Activated T-cell treated with anti-CD3 and anti-CD28 coated beads, Interleukin-2, amount 50 U/mL, for 72 hours (primary cell): ENCODE results near the gene ZDHHC11B. TPM values are rescaled to one million over a fixed set of nuclear protein-coding genes. Genes with fewer than 3 reads are reported as not detected.
A peak's percentile ranks its signal among the peaks of the same experiment; 100 is the strongest.
"Not testable (repeated sequence)": the region's sequence is repeated elsewhere in the genome, so short reads cannot be mapped to it uniquely, and the experiment has no call there.

Source experiments
- ATAC-seq, 2 donors: fragments of 150-1000 bp; cut with Tn5 transposase; replicated peaks in 1 of 2; 2 replicates each; pipeline ENCODE4 v1.10.0; 2021; ENCODE audit warnings: moderate library complexity in 2 of 2, mild to moderate bottlenecking in 1 of 2
- DNase-seq, 2 donors: peaks; one replicate each; pipeline ENCODE4 v3.0.0; 2021 to 2022; ENCODE audit warnings: mixed read lengths in 1 of 2
- H3K27ac Mint-ChIP-seq: one replicate; pipeline ENCODE4 v1.8.0; 2022; ENCODE audit warnings: mild to moderate bottlenecking, moderate library complexity, mixed read lengths
- H3K27me3 Mint-ChIP-seq: one replicate; pipeline ENCODE4 v1.8.0; 2022; ENCODE audit warnings: low read depth, mixed read lengths
- H3K36me3 Mint-ChIP-seq, 2 donors: one replicate each; pipeline ENCODE4 v1.8.0; 2022; ENCODE audit warnings: mixed read lengths in 2 of 2, mild to moderate bottlenecking in 1 of 2; ENCODE audit not compliant: insufficient read depth in 2 of 2
- H3K4me1 Mint-ChIP-seq: one replicate; pipeline ENCODE4 v1.8.0; 2022; ENCODE audit warnings: low read depth, mixed read lengths
- H3K4me3 Mint-ChIP-seq, 2 donors: one replicate each; pipeline ENCODE4 v1.8.0; 2022; ENCODE audit warnings: mild to moderate bottlenecking in 2 of 2, mixed read lengths in 2 of 2, moderate library complexity in 2 of 2
- H3K9me3 Mint-ChIP-seq, 2 donors: one replicate each; pipeline ENCODE4 v1.8.0; 2022; ENCODE audit warnings: mixed read lengths in 2 of 2
- total RNA-seq, 2 donors: library from RNA; stranded (reverse); gene quantifications; one replicate each; pipeline ENCODE4 v1.2.3, GENCODE V29; 2022

ZDHHC11B gene
- total RNA-seq, 2 donors from 2014 or later = 0.24 TPM; not detected in 1

DNA sequence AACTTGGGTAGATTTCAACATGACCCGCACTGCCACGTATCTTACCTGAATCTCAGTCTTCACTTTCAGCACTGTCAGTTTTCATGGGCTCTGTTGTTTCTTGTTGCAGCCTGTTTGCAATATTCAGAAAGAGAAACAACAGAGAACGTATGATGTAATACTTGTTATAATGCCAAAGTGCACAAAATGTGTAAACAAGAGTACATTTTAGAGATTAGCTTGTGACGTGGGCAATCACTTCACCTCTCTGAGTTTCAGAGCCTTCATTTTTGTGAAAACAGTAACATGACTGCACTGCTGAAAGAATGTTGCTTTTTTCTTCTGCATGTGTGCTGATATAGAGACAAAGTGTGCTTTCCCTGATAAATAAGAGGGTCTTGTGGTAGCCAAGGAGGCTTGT is 16.5 kb upstream of the ZDHHC11B start:
- ATAC-seq, H3K9me3 Mint-ChIP-seq, DNase-seq, H3K4me3 Mint-ChIP-seq, H3K27ac Mint-ChIP-seq, H3K4me1 Mint-ChIP-seq: not testable (repeated sequence)
- H3K27me3 Mint-ChIP-seq = peaks cover 13% of the 10 kb centered on the region
- H3K36me3 Mint-ChIP-seq = peaks cover 6 to 11% of the 10 kb centered on the region in 2 donors

GRCh38 chr5:798505-799138 is 14.1 kb upstream of the ZDHHC11B start:
- not testable (repeated sequence) for DNase-seq, H3K4me1 Mint-ChIP-seq, H3K9me3 Mint-ChIP-seq, H3K27ac Mint-ChIP-seq, H3K4me3 Mint-ChIP-seq, H3K27me3 Mint-ChIP-seq
- peaks cover 4 to 11% of the 10 kb centered on the region in 2 donors for H3K36me3 Mint-ChIP-seq
- peak in 1 of 2 donors; percentile 67 for ATAC-seq

- not testable (repeated sequence) for ATAC-seq, H3K4me3 Mint-ChIP-seq, H3K9me3 Mint-ChIP-seq, H3K27me3 Mint-ChIP-seq, H3K4me1 Mint-ChIP-seq, DNase-seq, H3K27ac Mint-ChIP-seq
- H3K36me3 Mint-ChIP-seq = peaks cover 5 to 13% of the 10 kb centered on the region in 2 donors
These were observed 13.5 kb upstream of the ZDHHC11B start for GRCh38 chr5:797986-798385.

DNA sequence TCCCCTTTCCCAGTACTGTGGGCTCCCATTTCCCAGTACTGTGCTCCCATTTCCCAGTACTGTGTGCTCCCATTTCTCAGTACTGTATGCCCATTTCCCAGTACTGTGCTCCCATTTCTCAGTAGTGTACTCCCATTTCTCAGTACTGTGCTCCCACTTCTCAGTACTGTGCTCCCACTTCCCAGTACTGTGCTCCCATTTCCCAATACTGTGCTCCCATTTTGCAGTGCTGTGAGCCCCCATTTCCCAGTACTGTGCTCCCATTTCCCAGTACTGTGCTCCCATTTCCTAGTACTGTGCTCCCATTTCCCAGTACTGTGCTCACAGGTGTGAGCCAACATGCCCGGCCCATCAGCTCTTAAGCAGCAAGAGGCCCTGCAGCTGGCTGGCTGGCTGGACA is 11.3 kb upstream of the ZDHHC11B start:
- not testable (repeated sequence) for H3K36me3 Mint-ChIP-seq, ATAC-seq, H3K27me3 Mint-ChIP-seq, DNase-seq, H3K27ac Mint-ChIP-seq, H3K4me1 Mint-ChIP-seq, H3K9me3 Mint-ChIP-seq, H3K4me3 Mint-ChIP-seq

DNA sequence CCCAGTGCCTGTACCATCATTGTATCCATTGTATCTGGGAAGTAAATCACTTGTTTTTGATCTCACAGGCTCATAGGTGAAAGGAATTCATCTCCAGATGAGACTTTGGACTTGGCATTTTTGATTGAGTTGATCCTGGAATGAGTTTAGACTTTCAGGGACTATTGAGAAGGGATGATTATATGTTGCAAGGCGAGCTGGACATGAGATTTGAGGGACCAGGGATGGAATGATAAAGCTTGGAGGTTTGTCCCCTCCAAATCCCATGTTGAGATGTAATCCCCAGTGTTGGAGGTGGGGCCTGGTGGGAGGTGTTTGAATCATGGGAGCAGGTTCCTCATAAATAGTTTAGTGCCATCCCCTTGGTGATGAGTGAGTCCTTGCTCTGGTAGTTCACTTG is 10.4 kb upstream of the ZDHHC11B start:
- not testable (repeated sequence) for ATAC-seq, H3K4me3 Mint-ChIP-seq, H3K36me3 Mint-ChIP-seq, H3K27ac Mint-ChIP-seq, H3K4me1 Mint-ChIP-seq, H3K27me3 Mint-ChIP-seq, DNase-seq
- H3K9me3 Mint-ChIP-seq = peaks cover 2 to 14% of the 10 kb centered on the region in 2 donors

GRCh38 chr5:788703-789102 is 4.2 kb upstream of the ZDHHC11B start:
- H3K36me3 Mint-ChIP-seq, H3K4me1 Mint-ChIP-seq, H3K4me3 Mint-ChIP-seq, ATAC-seq, DNase-seq, H3K27ac Mint-ChIP-seq: not testable (repeated sequence)
- Mint-ChIP-seq H3K27me3 (peaks cover 21% of the 10 kb centered on the region), H3K9me3 (peaks cover 0 to 15% of the 10 kb centered on the region in 2 donors)

GRCh38 chr5:787857-788233 is 3.3 kb upstream of the ZDHHC11B start:
- H3K36me3 Mint-ChIP-seq, H3K27ac Mint-ChIP-seq, ATAC-seq, H3K9me3 Mint-ChIP-seq, H3K4me3 Mint-ChIP-seq, DNase-seq, H3K4me1 Mint-ChIP-seq: not testable (repeated sequence)
- H3K27me3 Mint-ChIP-seq = peaks cover 21% of the 10 kb centered on the region

GRCh38 chr5:787224-787856 is 2.8 kb upstream of the ZDHHC11B start:
- not testable (repeated sequence) for H3K27ac Mint-ChIP-seq, H3K4me3 Mint-ChIP-seq, ATAC-seq, H3K36me3 Mint-ChIP-seq, DNase-seq, H3K9me3 Mint-ChIP-seq, H3K4me1 Mint-ChIP-seq
- peaks cover 21% of the 10 kb centered on the region for H3K27me3 Mint-ChIP-seq

DNA sequence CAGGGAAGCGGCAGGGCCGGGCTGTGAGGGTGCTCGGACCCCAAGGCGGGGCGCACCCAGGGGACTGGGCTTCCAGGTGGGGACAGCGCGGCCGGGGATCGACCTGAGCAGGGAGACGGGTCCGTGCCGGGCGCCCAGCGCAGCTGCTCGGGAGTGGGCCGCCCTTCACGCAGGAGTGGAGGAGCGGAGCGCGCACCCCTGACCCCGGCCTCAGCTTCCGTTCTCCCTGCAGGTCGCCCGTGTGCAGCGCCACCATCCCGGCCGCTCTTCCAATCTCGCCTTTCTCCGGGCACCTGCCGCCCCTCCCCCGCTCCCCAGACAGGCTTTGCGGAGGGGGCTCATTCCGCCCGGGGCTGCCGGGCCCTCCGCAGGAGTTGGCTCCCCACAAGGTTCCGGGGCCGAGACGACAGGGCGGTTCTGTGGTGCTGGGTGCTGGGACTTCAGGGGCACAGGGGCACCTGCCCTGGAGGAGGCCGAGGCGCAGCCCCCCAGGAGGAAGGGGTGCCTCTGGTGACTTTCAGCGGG is 714 bp upstream of the ZDHHC11B start:
- ATAC-seq = peak; percentile 43 to 51
- Mint-ChIP-seq H3K4me3 (peak overlapping the region; percentile 44 to 80), H3K27me3 (peaks cover 21% of the 10 kb centered on the region)
- DNase-seq, H3K9me3 Mint-ChIP-seq, H3K27ac Mint-ChIP-seq, H3K36me3 Mint-ChIP-seq, H3K4me1 Mint-ChIP-seq: not testable (repeated sequence)

GRCh38 chr5:783881-784427 is 575 bp downstream of the ZDHHC11B start:
- peaks cover 12% of the 10 kb centered on the region for H3K27me3 Mint-ChIP-seq
- not testable (repeated sequence) for H3K27ac Mint-ChIP-seq, H3K9me3 Mint-ChIP-seq

DNA sequence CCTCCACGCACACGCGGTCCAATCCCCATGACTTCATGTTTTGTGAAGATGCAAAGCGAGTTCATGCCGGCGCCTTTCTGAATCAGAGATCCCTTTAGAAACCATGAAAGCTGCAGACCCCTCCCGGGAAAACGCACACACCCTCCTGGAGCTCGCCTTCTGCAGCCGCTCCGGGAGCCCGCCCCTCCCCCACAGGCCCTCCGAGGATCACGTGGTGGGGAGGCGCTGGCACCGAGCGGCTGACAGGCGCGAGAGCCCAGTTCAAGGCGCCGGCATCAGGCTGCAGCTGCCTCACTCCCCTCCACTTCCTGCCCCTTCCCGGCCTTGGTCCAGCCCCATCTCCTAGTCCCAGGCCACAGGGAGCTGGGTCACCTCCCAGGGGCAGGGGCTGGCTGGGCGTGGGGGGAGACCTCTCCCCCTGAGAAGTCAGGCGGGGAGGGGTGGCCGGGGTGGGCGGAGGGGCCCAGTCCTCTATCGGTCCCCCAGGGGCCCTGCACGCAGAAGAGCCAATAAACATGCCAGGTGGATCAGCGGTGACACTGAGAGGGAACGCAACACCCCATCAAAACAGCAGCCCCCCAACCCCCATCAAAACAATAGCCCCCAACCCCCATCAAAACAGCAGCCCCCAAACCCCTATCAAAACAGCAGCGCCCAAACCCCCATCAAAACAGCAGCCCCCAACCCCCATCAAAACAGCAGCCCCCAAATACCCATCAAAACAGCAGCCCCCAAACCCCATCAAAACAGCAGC is 1.3 kb downstream of the ZDHHC11B start:
- not testable (repeated sequence) for H3K36me3 Mint-ChIP-seq, H3K4me1 Mint-ChIP-seq, H3K27ac Mint-ChIP-seq, DNase-seq, H3K9me3 Mint-ChIP-seq, H3K27me3 Mint-ChIP-seq
- H3K4me3 Mint-ChIP-seq = peak overlapping the region; percentile 67 to 77
- peak in 1 of 2 donors; percentile 42 for ATAC-seq

More at GRCh38 chr5:783881-784427, 575 bp downstream of the ZDHHC11B start:
- not testable (repeated sequence) for H3K4me1 Mint-ChIP-seq, DNase-seq, H3K36me3 Mint-ChIP-seq
- ATAC-seq = peak; percentile 11 to 22
- peak overlapping the region; percentile 67 to 77 for H3K4me3 Mint-ChIP-seq

GRCh38 chr5:782356-782755 is 2.2 kb downstream of the ZDHHC11B start:
- not testable (repeated sequence) for H3K9me3 Mint-ChIP-seq, H3K4me1 Mint-ChIP-seq, H3K27me3 Mint-ChIP-seq, H3K27ac Mint-ChIP-seq, ATAC-seq, H3K36me3 Mint-ChIP-seq, H3K4me3 Mint-ChIP-seq, DNase-seq

DNA sequence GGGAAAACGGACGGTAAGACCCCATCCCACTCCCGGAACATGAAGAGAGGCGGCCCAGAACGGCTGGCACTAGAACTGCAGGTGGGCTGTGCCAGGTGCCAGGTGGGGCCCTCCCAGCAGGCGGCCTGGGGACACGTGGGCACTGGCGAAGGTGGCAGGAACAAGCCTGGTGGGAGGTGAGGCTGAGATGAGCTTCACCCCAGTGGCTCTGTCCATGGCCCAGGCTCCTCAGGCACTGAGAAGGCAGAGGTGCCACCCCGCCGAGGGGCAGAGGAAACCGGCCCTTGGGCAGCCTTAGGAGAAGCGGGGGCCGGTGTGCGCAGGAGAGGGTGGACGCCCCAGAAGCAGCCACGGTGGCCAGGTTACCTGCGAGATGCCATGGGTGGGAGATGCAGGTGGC is 4.0 kb downstream of the ZDHHC11B start:
- H3K4me1 Mint-ChIP-seq, DNase-seq, H3K9me3 Mint-ChIP-seq, H3K27me3 Mint-ChIP-seq, ATAC-seq, H3K4me3 Mint-ChIP-seq, H3K36me3 Mint-ChIP-seq, H3K27ac Mint-ChIP-seq: not testable (repeated sequence)
